NOMO-1 treated with dmso at 0.1 percent for 144 hours (cell line): ENCODE results near the gene KDM6A.
"Not testable (repeated sequence)": the region's sequence is repeated elsewhere in the genome, so short reads cannot be mapped to it uniquely, and the experiment has no call there.

ENCODE experiments used
- DNase-seq: peaks from one replicate; lab custom pipeline; 2025; ENCODE audit not compliant: unreplicated experiment; lab: John Stamatoyannopoulos, UW

Gene KDM6A

DNA sequence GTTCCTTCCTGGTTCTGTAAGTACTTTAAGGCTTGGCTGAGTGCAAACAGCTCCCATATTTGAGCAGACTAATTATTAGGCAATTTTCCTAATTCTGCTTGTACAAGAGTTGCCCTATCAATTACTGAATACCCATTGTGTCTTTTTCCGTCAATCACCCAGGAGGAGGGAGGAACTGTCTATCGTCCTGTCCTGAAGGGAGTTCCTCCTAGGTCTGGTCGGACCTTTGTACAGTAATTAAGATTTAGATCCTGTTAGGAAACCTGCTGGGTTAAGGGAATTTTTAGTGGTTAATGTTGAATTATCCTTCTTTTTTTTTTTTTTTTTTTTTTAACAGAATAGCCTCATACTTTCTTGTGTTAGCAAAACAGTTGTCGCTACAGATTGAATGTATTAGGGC is 130.1 kb downstream of the KDM6A start:
- DNase-seq: no peak

GRCh38 chrX:45006002-45006800 is 133.2 kb downstream of the KDM6A start:
- no peak for DNase-seq

- DNase-seq: peak; percentile 69
Observed at GRCh38 chrX:45007598-45007997, 134.6 kb downstream of the KDM6A start.

DNA sequence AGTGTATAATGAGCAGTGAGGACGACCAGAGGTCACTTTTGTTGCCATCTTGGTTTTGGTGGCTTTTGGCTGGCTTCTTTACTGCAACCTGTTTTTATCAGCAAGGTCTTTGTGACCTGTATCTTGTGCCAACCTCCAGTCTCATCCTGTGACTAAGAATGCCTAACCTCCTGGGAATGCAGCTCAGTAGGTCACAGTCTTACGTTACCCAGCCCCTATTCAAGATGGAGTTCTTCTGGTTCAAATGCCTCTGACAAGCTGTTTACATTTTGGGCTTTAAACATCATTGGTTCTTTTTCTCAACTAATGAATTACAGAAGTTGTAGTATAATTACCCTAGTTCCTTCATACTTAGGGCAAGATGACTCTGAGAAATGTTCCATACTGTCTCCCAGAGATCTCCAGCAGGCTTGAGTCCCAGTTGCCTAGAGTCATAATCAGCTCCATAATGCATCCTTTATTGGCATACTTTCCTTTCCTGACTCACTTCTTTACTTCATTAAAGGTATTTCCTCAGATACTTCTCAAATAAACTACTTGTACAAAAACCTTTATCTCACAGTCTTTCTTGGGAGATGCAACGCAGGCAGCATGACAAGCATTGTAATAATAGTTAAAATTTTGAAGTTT is 136.5 kb downstream of the KDM6A start:
- no peak for DNase-seq

- DNase-seq: no peak
Observed at GRCh38 chrX:45011131-45011530, 138.1 kb downstream of the KDM6A start.

GRCh38 chrX:45011597-45011996 is 138.6 kb downstream of the KDM6A start:
- no peak for DNase-seq

- DNase-seq: no peak
Observed at GRCh38 chrX:45017946-45018345, 145.0 kb downstream of the KDM6A start.

DNA sequence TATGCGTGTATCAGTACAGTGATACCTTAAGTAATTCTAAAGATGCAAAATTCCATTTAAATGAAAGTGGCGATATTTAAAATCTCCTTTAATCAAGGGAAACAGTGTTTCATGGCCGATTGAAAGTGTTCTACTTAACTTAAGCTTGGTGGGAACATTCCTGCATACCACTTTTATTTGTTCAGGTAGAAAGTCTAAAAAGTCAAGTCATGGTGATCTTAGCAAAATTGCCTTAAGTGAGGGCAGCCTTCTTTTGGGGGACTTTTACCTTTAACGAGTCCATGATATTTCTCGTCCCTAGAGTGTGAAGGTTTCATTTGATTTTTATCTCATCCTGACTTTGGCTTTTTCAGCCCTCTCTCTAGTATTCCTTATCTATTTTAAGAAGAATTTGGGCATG is 149.2 kb downstream of the KDM6A start:
- no peak for DNase-seq

- no peak for DNase-seq
Observed at GRCh38 chrX:45024501-45024900, 151.5 kb downstream of the KDM6A start.

DNA sequence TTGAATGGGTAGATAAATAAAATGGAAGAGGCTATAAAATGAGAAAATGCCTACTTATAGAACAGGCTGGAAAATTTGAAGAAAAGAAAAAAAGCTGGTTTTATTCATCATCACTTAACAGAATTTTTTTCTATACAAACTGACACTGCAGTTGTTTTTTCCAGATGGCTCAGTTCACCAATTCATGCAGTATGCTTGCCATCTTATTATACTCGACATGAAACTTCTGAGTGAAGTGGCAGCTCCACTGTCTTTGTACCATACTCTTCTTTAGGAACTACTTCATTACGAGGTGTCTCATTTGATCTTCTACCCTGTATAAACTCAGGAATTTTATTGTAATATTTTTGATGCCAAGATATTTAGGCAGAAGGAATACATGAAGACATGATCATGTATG is 153.0 kb downstream of the KDM6A start:
- no peak for DNase-seq

- DNase-seq: no peak
Observed at GRCh38 chrX:45031830-45032378, 158.9 kb downstream of the KDM6A start.

- no peak for DNase-seq
Observed at GRCh38 chrX:45035071-45035470, 162.1 kb downstream of the KDM6A start.

- DNase-seq: no peak
Observed at GRCh38 chrX:45036161-45036560, 163.2 kb downstream of the KDM6A start.

DNA sequence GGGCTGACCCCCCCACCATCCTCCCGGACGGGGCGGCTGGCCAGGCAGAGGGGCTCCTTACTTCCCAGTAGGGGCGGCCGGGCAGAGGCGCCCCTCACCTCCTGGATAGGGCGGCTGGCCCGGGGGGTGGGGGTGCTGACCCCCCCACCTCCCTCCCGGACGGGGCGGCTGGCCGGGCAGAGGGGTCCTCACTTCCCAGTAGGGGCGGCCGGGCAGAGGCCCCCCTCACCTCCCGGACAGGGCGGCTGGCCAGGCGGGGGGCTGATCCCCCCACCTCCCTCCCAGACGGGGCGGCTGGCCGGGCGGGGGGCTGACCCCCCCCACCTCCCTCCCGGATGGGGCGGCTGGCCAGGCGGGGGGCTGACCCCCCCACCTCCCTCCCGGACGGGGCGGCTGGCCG is 167.1 kb downstream of the KDM6A start:
- DNase-seq: not testable (repeated sequence)

- DNase-seq: no peak
Observed at GRCh38 chrX:45046417-45046816, 173.4 kb downstream of the KDM6A start.

DNA sequence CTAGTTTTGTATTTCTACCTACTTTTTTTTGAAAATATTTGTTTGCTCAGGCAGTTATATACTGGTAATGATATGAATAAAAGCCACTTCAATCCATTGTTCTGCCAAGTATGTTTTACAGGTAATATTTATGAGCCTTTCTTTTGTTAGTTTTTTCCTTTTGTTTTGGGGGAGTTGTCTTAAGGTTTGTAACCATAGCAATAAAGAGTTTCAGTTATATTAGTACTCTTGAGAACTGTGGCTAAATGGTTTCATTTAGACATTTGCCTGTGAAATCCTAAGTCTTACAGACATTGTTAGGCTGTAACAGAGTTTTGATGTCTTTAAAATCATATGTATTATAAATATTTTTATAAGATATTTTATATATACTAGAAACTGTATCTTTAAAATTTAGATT is 177.6 kb downstream of the KDM6A start:
- no peak for DNase-seq

GRCh38 chrX:45056428-45057145 is 183.6 kb downstream of the KDM6A start:
- no peak for DNase-seq

DNA sequence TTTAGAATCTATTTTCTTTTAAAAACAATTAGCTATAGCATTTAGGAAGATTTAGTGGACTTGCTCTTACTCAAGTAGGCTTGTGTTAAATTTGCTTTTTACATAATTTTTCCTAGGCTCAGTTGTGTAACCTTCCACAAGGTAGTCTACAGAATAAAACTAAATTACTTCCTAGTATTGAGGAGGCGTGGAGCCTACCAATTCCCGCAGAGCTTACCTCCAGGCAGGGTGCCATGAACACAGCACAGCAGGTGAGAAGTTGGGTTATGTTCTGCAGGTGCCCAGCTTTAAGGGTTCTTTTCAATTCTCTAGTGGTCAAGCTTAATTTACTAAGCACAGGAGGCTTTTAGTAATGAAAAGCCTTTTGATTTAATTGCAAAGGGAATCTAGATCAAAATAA is 186.9 kb downstream of the KDM6A start:
- DNase-seq: not testable (repeated sequence)

- DNase-seq: no peak
Observed at GRCh38 chrX:45063319-45064095, 190.5 kb downstream of the KDM6A start.

GRCh38 chrX:45068569-45068968 is 195.6 kb downstream of the KDM6A start:
- DNase-seq: no peak
